Smooth muscle cell of the umbilical artery (primary cell): ENCODE measurements around the gene MTARC1. TPM values are rescaled to one million over a fixed set of nuclear protein-coding genes. Genes with fewer than 3 reads are reported as not detected.

ENCODE experiments used
- total RNA-seq: library from RNA; depleted of rRNA; stranded (reverse); fragments of >200 nt; gene quantifications from 2 replicates; pipeline ENCODE4 v1.2.3, GENCODE V29; 2014

MTARC1 gene
- 0.89 and 2.5 TPM in 2 replicates for total RNA-seq

DNA sequence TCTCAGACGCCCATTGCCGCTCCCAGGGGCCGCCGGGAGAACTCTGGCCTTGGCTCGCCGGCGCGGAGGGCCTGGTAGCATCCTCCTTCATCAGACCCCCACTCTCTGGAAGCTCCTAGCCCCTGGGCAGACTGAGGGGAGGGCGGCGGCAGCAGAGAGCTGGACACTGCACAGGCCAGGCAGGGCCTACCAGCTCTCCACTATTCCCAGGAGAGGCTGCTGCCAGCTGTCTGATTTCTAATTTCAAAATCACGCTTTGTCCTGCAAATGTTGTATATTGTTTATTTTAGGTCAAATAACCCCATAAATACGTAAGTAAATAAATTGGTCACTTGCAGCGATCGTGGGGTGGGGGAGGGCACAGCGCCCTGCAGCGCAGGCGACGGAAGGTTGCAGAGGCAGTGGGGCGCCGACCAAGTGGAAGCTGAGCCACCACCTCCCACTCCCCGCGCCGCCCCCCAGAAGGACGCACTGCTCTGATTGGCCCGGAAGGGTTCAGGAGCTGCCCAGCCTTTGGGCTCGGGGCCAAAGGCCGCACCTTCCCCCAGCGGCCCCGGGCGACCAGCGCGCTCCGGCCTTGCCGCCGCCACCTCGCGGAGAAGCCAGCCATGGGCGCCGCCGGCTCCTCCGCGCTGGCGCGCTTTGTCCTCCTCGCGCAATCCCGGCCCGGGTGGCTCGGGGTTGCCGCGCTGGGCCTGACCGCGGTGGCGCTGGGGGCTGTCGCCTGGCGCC lies at the start of gene MTARC1:
Gene MTARC1, plus strand, starts transcription at position 577 of the 732 bp plus-strand sequence. Its CDS starts 32 bp downstream, at position 609.

GRCh38 chr1:220748089-220748934 lies 38.4 kb upstream of the MTARC1 start, which contains the start of gene MTARC2:
Gene MTARC2, plus strand, starts transcription at chr1:220748322. Its CDS starts 210 bp downstream, at chr1:220748532.

Other genes starting within 250 kb of the MTARC1 start
- gene C1orf115, start 96.5 kb upstream of the MTARC1 start, total RNA-seq, result 0.28 and 0.30 TPM in 2 replicates
- gene MTARC2, start 38.6 kb upstream of the MTARC1 start, total RNA-seq, result 1.4 and 1.5 TPM in 2 replicates
- gene HLX, start 92.5 kb downstream of the MTARC1 start, total RNA-seq, result 5.4 and 5.6 TPM in 2 replicates